Neuronal stem cell (in vitro differentiated cells): ENCODE measurements around the gene MMP15.

Experiments
- DNase-seq: peaks from one replicate; pipeline ENCODE4 v3.0.0-alpha.2; 2013; ENCODE audit warnings: low spot score
- H2AFZ ChIP-seq: one replicate; pipeline ENCODE4 v1.6.1; 2013; ENCODE audit warnings: mild to moderate bottlenecking, low read length, inconsistent platforms
- H2AK5ac ChIP-seq: 2 replicates; pipeline ENCODE4 v1.6.1; 2013; ENCODE audit warnings: low read depth, mild to moderate bottlenecking, inconsistent platforms, low read length, moderate library complexity, mixed read lengths
- H2BK120ac ChIP-seq: 2 replicates; pipeline ENCODE4 v1.6.1; 2013; ENCODE audit warnings: low read depth, mild to moderate bottlenecking, inconsistent platforms, low read length, moderate library complexity, mixed read lengths
- H2BK12ac ChIP-seq: one replicate; pipeline ENCODE4 v1.6.1; 2013; ENCODE audit warnings: low read length, inconsistent platforms
- H2BK15ac ChIP-seq: 2 replicates; pipeline ENCODE4 v1.6.1; 2013; ENCODE audit warnings: mild to moderate bottlenecking, low read length, inconsistent platforms, mixed read lengths
- H2BK5ac ChIP-seq: one replicate; pipeline ENCODE4 v1.6.1; 2013; ENCODE audit warnings: inconsistent platforms, mild to moderate bottlenecking, low read length, moderate library complexity
- H3K14ac ChIP-seq: one replicate; pipeline ENCODE4 v1.6.1; 2013; ENCODE audit warnings: low read length, inconsistent platforms
- H3K18ac ChIP-seq: 2 replicates; pipeline ENCODE4 v1.6.1; 2013; ENCODE audit warnings: low read length, inconsistent platforms
- H3K23ac ChIP-seq: 2 replicates; pipeline ENCODE4 v1.6.1; 2013; ENCODE audit warnings: low read depth, mild to moderate bottlenecking, mixed read lengths, low read length, inconsistent platforms; ENCODE audit not compliant: poor library complexity
- H3K27ac ChIP-seq: replicated peaks from 3 replicates; pipeline ENCODE4 v1.5.1; 2013; ENCODE audit warnings: low read length, inconsistent platforms
- H3K27me3 ChIP-seq, 3 experiments: 2 replicates each; pipeline ENCODE4 v1.6.1; 2013; ENCODE audit warnings: low read length in 3 of 3, mild to moderate bottlenecking in 2 of 3, inconsistent platforms in 1 of 3, low read depth in 1 of 3, mixed read lengths in 1 of 3, moderate library complexity in 1 of 3; ENCODE audit not compliant: control insufficient read depth in 3 of 3, insufficient read depth in 3 of 3
- H3K36me3 ChIP-seq, 2 donors: replicated peaks in 1 of 2; 2 replicates each; pipeline ENCODE4 v1.6.1; 2013; ENCODE audit warnings: low read length in 2 of 2; ENCODE audit not compliant: control insufficient read depth in 2 of 2, insufficient read depth in 2 of 2
- H3K4ac ChIP-seq: 2 replicates; pipeline ENCODE4 v1.6.1; 2013; ENCODE audit warnings: inconsistent platforms, mild to moderate bottlenecking, low read length, moderate library complexity
- H3K4me1 ChIP-seq, 2 donors: 1 replicate in 1 of 2; 2 replicates in 1 of 2; pipeline ENCODE4 v1.6.1; 2013; ENCODE audit warnings: low read length in 2 of 2, low read depth in 1 of 2; ENCODE audit not compliant: control insufficient read depth in 2 of 2, insufficient read depth in 1 of 2
- H3K4me2 ChIP-seq: one replicate; pipeline ENCODE4 v1.6.1; 2013; ENCODE audit warnings: mild to moderate bottlenecking, low read length, inconsistent platforms; ENCODE audit not compliant: insufficient read depth, poor library complexity, severe bottlenecking
- H3K4me3 ChIP-seq, 2 donors: 2 replicates each; pipeline ENCODE4 v1.5.1; 2013; ENCODE audit warnings: low read length in 2 of 2, mild to moderate bottlenecking in 2 of 2, inconsistent platforms in 1 of 2, moderate library complexity in 1 of 2
- H3K79me1 ChIP-seq: one replicate; pipeline ENCODE4 v1.6.1; 2013; ENCODE audit warnings: low read depth, mild to moderate bottlenecking, inconsistent platforms, low read length, moderate library complexity
- H3K9ac ChIP-seq: one replicate; pipeline ENCODE4 v1.6.1; 2013; ENCODE audit warnings: mild to moderate bottlenecking, low read depth, low read length, inconsistent platforms; ENCODE audit not compliant: poor library complexity
- H3K9me3 ChIP-seq, 2 donors: replicated peaks in 1 of 2; 2 replicates each; pipeline versions ENCODE3 to v1.6.1; 2013; ENCODE audit warnings: low read length in 2 of 2, mild to moderate bottlenecking in 2 of 2, inconsistent platforms in 1 of 2, low read depth in 1 of 2, mixed read lengths in 1 of 2, moderate library complexity in 1 of 2; ENCODE audit not compliant: control insufficient read depth in 2 of 2, insufficient read depth in 1 of 2
- H4K8ac ChIP-seq: one replicate; pipeline ENCODE4 v1.6.1; 2013; ENCODE audit warnings: low read depth, mild to moderate bottlenecking, inconsistent platforms, low read length, moderate library complexity
- H4K91ac ChIP-seq: one replicate; pipeline ENCODE4 v1.6.1; 2013; ENCODE audit warnings: low read length, low read depth, mild to moderate bottlenecking, inconsistent platforms; ENCODE audit not compliant: poor library complexity
- WGBS, 2 donors: extraction: QIAGEN DNeasy Blood & Tissue Kit; methylation state at CpG; one replicate each; pipeline ENCODE4 v1.1.7; 2013; ENCODE audit warnings: missing lambda C conversion rate in 2 of 2, mixed read lengths in 1 of 2; ENCODE audit not compliant: insufficient read length in 2 of 2, insufficient replicate concordance in 1 of 2; ENCODE audit errors: extremely low coverage in 2 of 2; 5-methylcytosine and 5-hydroxymethylcytosine counted together

MMP15 gene

DNA sequence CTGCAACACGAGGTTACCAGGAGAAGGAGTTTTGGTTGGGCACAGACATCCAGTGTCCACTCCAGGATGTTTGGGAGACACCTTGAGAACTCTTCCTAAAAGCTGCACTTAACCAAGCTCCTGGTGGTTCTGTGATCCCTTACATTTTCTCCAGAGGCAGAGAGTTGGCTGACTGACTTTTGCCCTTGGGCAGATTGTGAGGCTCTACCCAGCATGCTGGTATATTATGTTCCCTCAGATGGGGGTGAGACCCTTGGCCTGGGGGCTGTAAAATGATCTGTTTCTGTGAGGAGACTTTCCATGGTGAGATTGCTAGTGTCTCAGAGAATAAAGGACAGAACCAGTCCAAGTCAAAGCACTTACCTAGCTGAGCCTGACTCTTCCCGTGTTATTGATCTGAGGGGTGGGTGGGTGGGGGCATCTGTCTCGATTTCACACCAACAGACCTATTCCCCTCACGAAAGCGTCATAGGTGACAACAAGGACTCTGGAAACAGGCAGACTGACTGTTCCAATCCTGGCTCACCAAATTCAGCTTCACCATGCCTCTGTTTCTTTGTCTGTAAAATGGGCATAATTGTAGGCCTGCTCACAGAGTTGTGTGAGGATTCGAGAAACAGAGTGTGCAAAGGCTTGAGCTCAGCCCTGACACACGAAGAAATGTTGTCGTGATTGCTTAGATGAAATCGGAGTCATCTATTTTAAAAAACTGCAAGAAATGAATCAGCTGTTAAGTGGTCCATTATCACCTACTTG, 12.2 kb upstream of the MMP15 start:
- H2AFZ ChIP-seq = no peak overlapping the region
- no peak overlapping the region for H3K18ac ChIP-seq
- no peak overlapping the region for H3K4me2 ChIP-seq
- H3K23ac ChIP-seq = no peak overlapping the region
- H3K27ac ChIP-seq = no peak overlapping the region
- H2BK12ac ChIP-seq = no peak overlapping the region
- no peak overlapping the region for H3K4me3 ChIP-seq
- peaks cover 0 to 16% of the 10 kb centered on the region in 2 donors for H3K4me1 ChIP-seq
- no peaks in the 10 kb centered on the region for H3K79me1 ChIP-seq
- no peak overlapping the region for H2BK120ac ChIP-seq
- no peak for DNase-seq
- no peak overlapping the region for H2AK5ac ChIP-seq
- no peak overlapping the region for H2BK5ac ChIP-seq
- H4K91ac ChIP-seq = no peak overlapping the region
- no peak overlapping the region for H3K4ac ChIP-seq
- H2BK15ac ChIP-seq = no peak overlapping the region
- H3K27me3 ChIP-seq = no peaks in the 10 kb centered on the region
- no peak overlapping the region for H3K9ac ChIP-seq
- WGBS, 2 donors = no CpG with 5 or more reads among the region's 9 CpGs
- H4K8ac ChIP-seq = no peak overlapping the region
- no peak overlapping the region for H3K14ac ChIP-seq
- H3K9me3 ChIP-seq = no peaks in the 10 kb centered on the region
- H3K36me3 ChIP-seq = peaks cover 5 to 56% of the 10 kb centered on the region in 2 donors

DNA sequence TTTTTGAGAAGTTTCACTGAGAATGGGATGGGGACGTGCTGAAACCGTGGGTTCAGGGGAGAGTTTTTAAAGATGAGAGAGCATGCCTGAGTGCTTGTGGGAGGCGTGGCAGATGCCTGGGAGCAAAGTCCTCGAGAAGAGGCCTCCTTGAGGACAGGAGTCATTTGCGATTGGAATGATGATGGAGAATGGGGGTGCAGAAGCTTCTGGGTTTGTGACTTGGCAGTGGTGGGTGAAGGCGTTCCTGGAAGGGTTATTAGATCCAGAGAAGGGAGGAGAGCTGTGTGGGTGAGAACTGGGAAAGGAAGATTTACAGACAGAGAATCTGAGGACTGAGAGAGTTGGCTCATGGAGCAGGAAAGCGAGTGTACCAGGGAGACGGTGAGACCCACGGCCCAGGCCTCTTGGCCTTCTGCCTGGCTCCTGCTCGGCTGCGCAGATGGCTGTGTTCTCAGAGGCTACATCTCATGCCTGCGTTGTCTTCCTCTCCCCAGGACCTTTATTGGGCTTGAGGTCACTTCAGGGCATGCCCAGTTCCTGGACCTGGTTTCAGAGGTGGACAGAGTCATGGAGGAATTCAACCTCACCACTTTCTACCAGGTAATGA, 8.6 kb upstream of the MMP15 start:
- no peak overlapping the region for H2BK5ac ChIP-seq
- no peaks in the 10 kb centered on the region for H3K27me3 ChIP-seq
- H3K4me1 ChIP-seq = peaks cover 0 to 5% of the 10 kb centered on the region in 2 donors
- H2BK120ac ChIP-seq = no peak overlapping the region
- no peak overlapping the region for H2BK15ac ChIP-seq
- H3K14ac ChIP-seq = no peak overlapping the region
- H3K4ac ChIP-seq = no peak overlapping the region
- no peak overlapping the region for H3K9ac ChIP-seq
- no peaks in the 10 kb centered on the region for H3K9me3 ChIP-seq
- no peak overlapping the region for H4K8ac ChIP-seq
- H3K23ac ChIP-seq = no peak overlapping the region
- no peak overlapping the region for H4K91ac ChIP-seq
- WGBS, 2 donors = no CpG with 5 or more reads among the region's 12 CpGs
- H3K18ac ChIP-seq = no peak overlapping the region
- H2AK5ac ChIP-seq = no peak overlapping the region
- DNase-seq = no peak
- H2AFZ ChIP-seq = no peak overlapping the region
- peaks cover 6 to 38% of the 10 kb centered on the region in 2 donors for H3K36me3 ChIP-seq
- H3K4me3 ChIP-seq = no peak overlapping the region
- H3K79me1 ChIP-seq = no peaks in the 10 kb centered on the region
- no peak overlapping the region for H3K27ac ChIP-seq
- no peak overlapping the region for H2BK12ac ChIP-seq
- H3K4me2 ChIP-seq = no peak overlapping the region

DNA sequence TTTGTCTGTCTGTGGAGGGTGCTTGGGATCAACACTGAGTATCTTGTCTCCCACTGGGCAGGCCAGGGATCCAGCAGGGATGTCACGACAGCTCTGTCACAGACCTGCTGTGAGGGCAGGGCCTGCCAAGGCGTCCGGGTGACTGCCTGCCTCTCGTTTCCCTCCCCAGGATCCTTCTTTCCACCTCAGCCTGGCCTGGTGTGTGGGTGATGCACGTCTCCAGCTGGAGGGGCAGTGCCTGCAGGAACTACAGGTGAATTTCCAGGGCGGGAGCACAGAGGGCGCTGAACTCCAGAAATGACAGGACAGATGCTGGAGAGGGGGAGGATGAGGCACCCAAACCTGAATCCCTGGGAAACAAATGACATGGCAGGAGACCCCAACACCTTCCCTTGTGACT, 6.8 kb upstream of the MMP15 start:
- Histone ChIP-seq H3K18ac (no peak overlapping the region), H2AK5ac (no peak overlapping the region), H2AFZ (no peak overlapping the region), H4K91ac (no peak overlapping the region), H3K79me1 (no peaks in the 10 kb centered on the region), H3K27me3 (peaks cover 0 to 4% (median 3%) of the 10 kb centered on the region in 3 experiments), H3K4me2 (no peak overlapping the region), H3K14ac (peak overlapping the region; percentile 17), H3K27ac (no peak overlapping the region), H3K4me1 (no peaks in the 10 kb centered on the region), H2BK120ac (no peak overlapping the region), H3K4ac (no peak overlapping the region), H3K36me3 (peaks cover 6 to 20% of the 10 kb centered on the region in 2 donors), H3K4me3 (no peak overlapping the region), H3K9ac (no peak overlapping the region), H2BK15ac (no peak overlapping the region), H2BK5ac (no peak overlapping the region), H2BK12ac (no peak overlapping the region), H3K23ac (no peak overlapping the region), H3K9me3 (no peaks in the 10 kb centered on the region), H4K8ac (no peak overlapping the region)
- no peak for DNase-seq
- no CpG with 5 or more reads among the region's 7 CpGs for WGBS, 2 donors

- Histone ChIP-seq H3K4me1 (peaks cover 2 to 5% of the 10 kb centered on the region in 2 donors), H3K4me2 (no peak overlapping the region), H3K9me3 (no peaks in the 10 kb centered on the region), H3K4me3 (peak overlapping the region in 1 of 2 donors; percentile 48), H3K36me3 (peaks cover 6 to 17% of the 10 kb centered on the region in 2 donors), H3K4ac (no peak overlapping the region), H2AFZ (no peak overlapping the region), H3K14ac (no peak overlapping the region), H3K18ac (no peak overlapping the region), H3K23ac (no peak overlapping the region), H3K9ac (no peak overlapping the region), H4K8ac (no peak overlapping the region), H3K79me1 (no peaks in the 10 kb centered on the region), H3K27me3 (peaks cover 0 to 16% (median 14%) of the 10 kb centered on the region in 3 experiments), H3K27ac (no peak overlapping the region), H4K91ac (no peak overlapping the region), H2BK5ac (no peak overlapping the region), H2BK12ac (no peak overlapping the region), H2AK5ac (no peak overlapping the region), H2BK15ac (no peak overlapping the region), H2BK120ac (no peak overlapping the region)
- no peak for DNase-seq
- WGBS, 2 donors = no CpG with 5 or more reads among the region's 8 CpGs
These were observed 5.6 kb upstream of the MMP15 start for GRCh38 chr16:58019866-58020538.
